Measurements from ENCODE around the gene MBD3. TPM values are rescaled to one million over a fixed set of nuclear protein-coding genes. Genes with fewer than 3 reads are reported as not detected.

Gene MBD3
- total and polyA plus RNA-seq, 2 experiments from 2014 or later, result 66.6 to 84.5 TPM

DNA sequence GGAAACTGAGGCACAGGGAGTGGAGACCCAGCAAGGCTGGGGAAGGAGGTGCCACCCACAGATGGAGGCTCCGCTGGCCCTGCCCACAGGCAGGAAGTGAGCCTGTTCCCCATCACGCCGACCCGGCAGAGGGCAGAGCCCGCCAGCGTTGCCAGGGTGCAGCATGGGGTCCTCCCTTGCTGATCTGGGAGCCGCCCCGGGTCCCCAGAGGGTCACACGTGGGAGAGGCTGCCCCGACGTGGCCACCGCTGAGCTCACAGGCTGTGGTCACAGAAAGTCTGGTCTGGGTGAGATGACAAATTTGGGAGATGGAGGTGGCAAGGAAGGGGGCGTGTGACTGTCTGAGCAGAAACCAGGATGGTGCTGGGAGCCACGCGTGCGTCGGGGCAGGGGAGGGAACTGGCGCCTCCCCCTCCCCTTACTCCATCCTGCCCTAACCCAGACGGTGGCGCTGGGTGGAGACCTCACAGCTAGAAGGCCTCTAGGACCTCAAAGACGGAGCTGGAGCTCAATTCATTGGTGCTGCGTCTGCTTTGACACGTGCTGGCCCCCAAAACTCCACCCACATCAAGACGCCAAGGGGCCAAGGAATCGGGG is 32.3 kb downstream of the MBD3 start:
- Histone ChIP-seq H3K4me2 (no peak overlapping the region), H2AFZ (no peak overlapping the region), H3K36me3 (replicated peaks; ENCODE audit: insufficient read depth, low read depth) (no peaks in the 10 kb centered on the region), H3K9me3 (ENCODE audit: low read depth) (no peaks in the 10 kb centered on the region), H4K20me1 (ENCODE audit: insufficient read depth, poor library complexity, severe bottlenecking) (peaks cover 87% of the 10 kb centered on the region), H3K9me2 (replicated peaks; ENCODE audit: insufficient read depth) (no peaks in the 10 kb centered on the region), H3K4me1 (ENCODE audit: insufficient read depth) (peaks cover under 1% of the 10 kb centered on the region), H3K4me3 (no peak overlapping the region), H3K79me2 (peaks cover 86% of the 10 kb centered on the region), H3K27me3 (no peaks in the 10 kb centered on the region), H3K27ac (no peak overlapping the region)
- TF ChIP-seq EZH2phosphoT487 (IDR thresholded peaks at IDR 0.05; ENCODE audit: low read depth, severe bottlenecking, unreplicated experiment) (no peak), EZH2 (IDR thresholded peaks at IDR 0.05; ENCODE audit: borderline replicate concordance) (no peak)
- TF ChIP-seq, protein P1, sequence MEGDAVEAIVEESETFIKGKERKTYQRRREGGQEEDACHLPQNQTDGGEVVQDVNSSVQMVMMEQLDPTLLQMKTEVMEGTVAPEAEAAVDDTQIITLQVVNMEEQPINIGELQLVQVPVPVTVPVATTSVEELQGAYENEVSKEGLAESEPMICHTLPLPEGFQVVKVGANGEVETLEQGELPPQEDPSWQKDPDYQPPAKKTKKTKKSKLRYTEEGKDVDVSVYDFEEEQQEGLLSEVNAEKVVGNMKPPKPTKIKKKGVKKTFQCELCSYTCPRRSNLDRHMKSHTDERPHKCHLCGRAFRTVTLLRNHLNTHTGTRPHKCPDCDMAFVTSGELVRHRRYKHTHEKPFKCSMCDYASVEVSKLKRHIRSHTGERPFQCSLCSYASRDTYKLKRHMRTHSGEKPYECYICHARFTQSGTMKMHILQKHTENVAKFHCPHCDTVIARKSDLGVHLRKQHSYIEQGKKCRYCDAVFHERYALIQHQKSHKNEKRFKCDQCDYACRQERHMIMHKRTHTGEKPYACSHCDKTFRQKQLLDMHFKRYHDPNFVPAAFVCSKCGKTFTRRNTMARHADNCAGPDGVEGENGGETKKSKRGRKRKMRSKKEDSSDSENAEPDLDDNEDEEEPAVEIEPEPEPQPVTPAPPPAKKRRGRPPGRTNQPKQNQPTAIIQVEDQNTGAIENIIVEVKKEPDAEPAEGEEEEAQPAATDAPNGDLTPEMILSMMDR (IDR thresholded peaks at IDR 0.05; ENCODE audit: poor library complexity), result no peak
- DNase-seq (ENCODE audit: low spot score), result no peak
- WGBS (ENCODE audit: low lambda C conversion rate, missing lambda C conversion rate), result 89% methylated on average over 25 of the region's 25 CpGs

DNA sequence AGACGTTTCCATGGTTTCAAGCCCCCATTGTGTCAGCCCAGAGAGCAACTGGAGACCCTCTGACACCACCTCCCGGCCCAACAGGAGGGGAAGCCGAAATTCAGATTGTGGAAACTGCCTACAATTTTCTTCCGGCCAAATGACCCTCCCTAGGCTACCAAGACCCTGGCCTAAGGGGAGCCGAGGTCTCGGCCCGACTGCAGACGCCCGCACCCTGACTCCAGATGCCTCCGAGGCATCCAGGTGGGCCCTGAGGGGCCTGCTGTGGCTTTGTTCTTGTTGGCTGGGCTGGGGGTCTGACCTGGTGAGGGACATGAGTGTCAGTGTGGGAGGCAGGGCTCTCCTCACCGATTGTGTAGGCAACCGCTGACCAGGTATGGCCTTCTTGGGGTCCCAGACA is 34.1 kb downstream of the MBD3 start:
- Histone ChIP-seq H2AFZ (no peak overlapping the region), H3K4me1 (ENCODE audit: insufficient read depth) (no peaks in the 10 kb centered on the region), H3K79me2 (peaks cover 67% of the 10 kb centered on the region), H3K27me3 (no peaks in the 10 kb centered on the region), H3K4me2 (no peak overlapping the region), H3K9me3 (ENCODE audit: low read depth) (no peaks in the 10 kb centered on the region), H4K20me1 (ENCODE audit: insufficient read depth, poor library complexity, severe bottlenecking) (peaks cover 77% of the 10 kb centered on the region), H3K9me2 (replicated peaks; ENCODE audit: insufficient read depth) (no peaks in the 10 kb centered on the region), H3K27ac (no peak overlapping the region), H3K4me3 (no peak overlapping the region), H3K36me3 (replicated peaks; ENCODE audit: insufficient read depth, low read depth) (no peaks in the 10 kb centered on the region)
- WGBS (ENCODE audit: low lambda C conversion rate, missing lambda C conversion rate), result 92% methylated on average over 12 of the region's 12 CpGs
- DNase-seq (ENCODE audit: low spot score), result no peak
- TF ChIP-seq EZH2 (IDR thresholded peaks at IDR 0.05; ENCODE audit: borderline replicate concordance) (no peak), EZH2phosphoT487 (IDR thresholded peaks at IDR 0.05; ENCODE audit: low read depth, severe bottlenecking, unreplicated experiment) (no peak)
- TF ChIP-seq, protein P1 (IDR thresholded peaks at IDR 0.05; ENCODE audit: poor library complexity), result no peak

- H3K79me2 ChIP-seq, result peaks cover 47% of the 10 kb centered on the region
- H4K20me1 ChIP-seq (ENCODE audit: insufficient read depth, poor library complexity, severe bottlenecking), result peaks cover 56% of the 10 kb centered on the region
- H3K4me2 ChIP-seq, result no peak overlapping the region
- H3K4me1 ChIP-seq (ENCODE audit: insufficient read depth), result no peaks in the 10 kb centered on the region
- H3K9me3 ChIP-seq (ENCODE audit: low read depth), result no peaks in the 10 kb centered on the region
- H3K9me2 ChIP-seq (replicated peaks; ENCODE audit: insufficient read depth), result no peaks in the 10 kb centered on the region
- no peak overlapping the region for H3K27ac ChIP-seq
- H2AFZ ChIP-seq, result no peak overlapping the region
- no peaks in the 10 kb centered on the region for H3K27me3 ChIP-seq
- 99% methylated on average over 45 of the region's 66 CpGs for WGBS (ENCODE audit: low lambda C conversion rate, missing lambda C conversion rate)
- no peaks in the 10 kb centered on the region for H3K36me3 ChIP-seq (replicated peaks; ENCODE audit: insufficient read depth, low read depth)
- DNase-seq (ENCODE audit: low spot score), result no peak
- no peak overlapping the region for H3K4me3 ChIP-seq
- TF ChIP-seq EZH2phosphoT487 (IDR thresholded peaks at IDR 0.05; ENCODE audit: low read depth, severe bottlenecking, unreplicated experiment), result no peak
- TF ChIP-seq, protein P1 (IDR thresholded peaks at IDR 0.05; ENCODE audit: poor library complexity), result no peak
- TF ChIP-seq EZH2 (IDR thresholded peaks at IDR 0.05; ENCODE audit: borderline replicate concordance), result no peak
These were observed 36.1 kb downstream of the MBD3 start for GRCh38 chr19:1556390-1557070.
